Neural cell (in vitro differentiated cells): Measurements from ENCODE around the gene KHDC3L. TPM values are rescaled to one million over a fixed set of nuclear protein-coding genes. Genes with fewer than 3 reads are reported as not detected.

Experiments used
- H2AFZ ChIP-seq: fragments of 200-600, 300-800 bp; sonication (generic), shearing (Covaris generic); 2 replicates; pipeline ENCODE4 v1.6.0; 2014; ENCODE audit warnings: low read depth, mild to moderate bottlenecking, antibody characterized with exemption, low read length, moderate library complexity
- H3F3A ChIP-seq: fragments of 200-600 bp; shearing (Covaris generic); 2 replicates; pipeline ENCODE4 v1.6.1; 2016; ENCODE audit warnings: mild to moderate bottlenecking, moderate library complexity, mixed read lengths, antibody characterized with exemption, low read length; ENCODE audit not compliant: insufficient read depth, poor library complexity, severe bottlenecking
- H3K27ac ChIP-seq: fragments of 200-600, 300-800 bp; sonication (generic), shearing (Covaris generic); 2 replicates; pipeline ENCODE4 v1.5.1; 2014; ENCODE audit warnings: mild to moderate bottlenecking, low read length, moderate library complexity
- H3K27me3 ChIP-seq: fragments of 300-800, 200-600 bp; sonication (generic), shearing (Covaris generic); 2 replicates; pipeline ENCODE4 v1.6.0; 2014; ENCODE audit warnings: mild to moderate bottlenecking, low read depth, low read length, moderate library complexity; ENCODE audit not compliant: insufficient read depth
- H3K36me3 ChIP-seq: fragments of 300-800, 200-600 bp; sonication (generic), shearing (Covaris generic); 2 replicates; pipeline ENCODE4 v1.5.1; 2014; ENCODE audit warnings: mild to moderate bottlenecking, antibody characterized with exemption, low read length, moderate library complexity; ENCODE audit not compliant: insufficient read depth
- H3K4me2 ChIP-seq: fragments of 300-800, 200-600 bp; sonication (generic), shearing (Covaris generic); 2 replicates; pipeline ENCODE4 v1.6.0; 2014; ENCODE audit warnings: mild to moderate bottlenecking, low read length
- H3K4me3 ChIP-seq: fragments of 300-800, 200-600 bp; sonication (generic), shearing (Covaris generic); 2 replicates; pipeline ENCODE4 v1.5.1; 2014; ENCODE audit warnings: mild to moderate bottlenecking, low read length, moderate library complexity
- H3K79me2 ChIP-seq: fragments of 200-600 bp; shearing (Covaris generic); replicated peaks from 2 replicates; pipeline ENCODE4 v1.6.0; 2014; ENCODE audit warnings: mild to moderate bottlenecking, low read length, moderate library complexity; ENCODE audit not compliant: insufficient read depth
- H3K9ac ChIP-seq: fragments of 300-800, 200-600 bp; sonication (generic), shearing (Covaris generic); 2 replicates; pipeline ENCODE4 v1.6.1; 2016; ENCODE audit warnings: mild to moderate bottlenecking, low read length, mixed read lengths
- H3K9me2 ChIP-seq: fragments of 200-600 bp; shearing (Covaris generic); 2 replicates; pipeline ENCODE4 v1.6.1; 2016; ENCODE audit warnings: mild to moderate bottlenecking, low read length, mixed read lengths; ENCODE audit not compliant: insufficient read depth
- H3K9me3 ChIP-seq: fragments of 200-600, 300-800 bp; sonication (generic), shearing (Covaris generic); 2 replicates; pipeline ENCODE4 v1.6.1; 2016; ENCODE audit warnings: mild to moderate bottlenecking, mixed run types, low read length, moderate library complexity, mixed read lengths
- H4K20me1 ChIP-seq: fragments of 200-600 bp; shearing (Covaris generic); 2 replicates; pipeline ENCODE4 v1.6.1; 2016; ENCODE audit warnings: mild to moderate bottlenecking, mixed run types; ENCODE audit not compliant: insufficient read depth
- CTCF ChIP-seq: fragments of 450-650 bp; IDR thresholded peaks from 2 replicates; pipeline ENCODE4 v1.5.1; 2014; ENCODE audit warnings: antibody characterized with exemption, mild to moderate bottlenecking, moderate library complexity; ENCODE audit not compliant: poor library complexity, severe bottlenecking
- EP300 ChIP-seq: fragments of 450-650 bp; conservative IDR thresholded peaks from 2 replicates; pipeline ENCODE4 v1.6.1; 2014; ENCODE audit warnings: antibody characterized with exemption, mild to moderate bottlenecking, moderate library complexity; ENCODE audit not compliant: poor library complexity, severe bottlenecking
- EZH2 ChIP-seq: fragments of 200-600, 300-800 bp; shearing (Covaris generic), sonication (generic); IDR thresholded peaks from 2 replicates; pipeline ENCODE4 v1.6.1; 2014; ENCODE audit warnings: antibody characterized with exemption, low read length, borderline replicate concordance, mild to moderate bottlenecking; ENCODE audit not compliant: insufficient read depth, poor library complexity, severe bottlenecking
- MXI1 ChIP-seq: fragments of 450-650 bp; conservative IDR thresholded peaks from 2 replicates; pipeline ENCODE4 v1.6.1; 2014; ENCODE audit warnings: antibody characterized with exemption, mild to moderate bottlenecking; ENCODE audit not compliant: poor library complexity, severe bottlenecking
- POLR2AphosphoS5 ChIP-seq: IDR thresholded peaks from 2 replicates; pipeline ENCODE4 v1.6.1; 2012
- RAD21 ChIP-seq: fragments of 450-650 bp; conservative IDR thresholded peaks from 2 replicates; pipeline ENCODE4 v1.6.1; 2014; ENCODE audit warnings: antibody characterized with exemption, mild to moderate bottlenecking, moderate library complexity
- REST ChIP-seq: IDR thresholded peaks from 2 replicates; pipeline ENCODE4 v1.6.1; 2012; ENCODE audit warnings: borderline replicate concordance
- SMC3 ChIP-seq: fragments of 450-650 bp; conservative IDR thresholded peaks from 2 replicates; pipeline ENCODE4 v1.6.1; 2014; ENCODE audit warnings: antibody characterized with exemption, mild to moderate bottlenecking, moderate library complexity; ENCODE audit not compliant: poor library complexity
- TAF1 ChIP-seq: IDR thresholded peaks from 2 replicates; pipeline ENCODE4 v1.6.1; 2012; ENCODE audit warnings: low read depth
- polyA plus RNA-seq: library from polyadenylated mRNA; depleted of rRNA; stranded (reverse); fragments of >200 nt; gene quantifications from 2 replicates; pipeline ENCODE4 v1.2.3, GENCODE V29; 2014

The KHDC3L gene
- polyA plus RNA-seq, 1 donor from 2014 or later: not detected

GRCh38 chr6:73340048-73340447 is 22.4 kb upstream of the KHDC3L start:
- Histone ChIP-seq H4K20me1 (no peaks in the 10 kb centered on the region), H3F3A (no peaks in the 10 kb centered on the region)

DNA sequence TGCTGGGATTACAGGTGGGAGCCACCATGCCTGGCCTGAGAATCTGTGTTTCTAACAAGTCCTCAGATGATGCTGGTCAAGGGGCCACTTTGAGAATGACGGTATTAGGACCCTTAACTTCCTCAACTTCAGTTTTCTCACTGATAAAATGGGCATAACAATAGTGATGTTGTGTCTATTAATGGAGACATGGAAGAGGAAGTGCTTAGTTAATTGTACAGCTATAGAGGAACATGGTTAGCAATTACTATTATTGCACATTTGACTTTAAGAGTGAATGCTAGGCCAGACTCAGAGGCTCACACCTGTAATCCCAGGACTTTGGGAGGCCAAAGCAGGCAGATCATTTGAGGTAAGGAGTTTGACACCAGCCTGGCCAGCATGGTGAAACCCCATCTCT is 21.1 kb upstream of the KHDC3L start:
- H3K4me2 ChIP-seq: no peak overlapping the region
- no peaks in the 10 kb centered on the region for H3F3A ChIP-seq
- H2AFZ ChIP-seq: no peak overlapping the region
- no peak overlapping the region for H3K4me3 ChIP-seq
- no peaks in the 10 kb centered on the region for H3K9me3 ChIP-seq
- no peak overlapping the region for H3K27ac ChIP-seq
- H3K27me3 ChIP-seq: no peaks in the 10 kb centered on the region
- H3K9me2 ChIP-seq: no peaks in the 10 kb centered on the region
- H4K20me1 ChIP-seq: no peaks in the 10 kb centered on the region
- H3K79me2 ChIP-seq: no peaks in the 10 kb centered on the region
- no peaks in the 10 kb centered on the region for H3K36me3 ChIP-seq
- no peak overlapping the region for H3K9ac ChIP-seq
- TF ChIP-seq EZH2: no peak
- no peak for TF ChIP-seq RAD21
- TF ChIP-seq MXI1: no peak
- no peak for TF ChIP-seq REST
- no peak for TF ChIP-seq EP300
- TF ChIP-seq CTCF: no peak

More at GRCh38 chr6:73340048-73340447, 22.4 kb upstream of the KHDC3L start:
- H3K9me3 ChIP-seq: no peaks in the 10 kb centered on the region
- no peak overlapping the region for H3K4me3 ChIP-seq
- H3K27me3 ChIP-seq: no peaks in the 10 kb centered on the region
- no peak overlapping the region for H2AFZ ChIP-seq
- no peaks in the 10 kb centered on the region for H3K36me3 ChIP-seq
- no peak overlapping the region for H3K9ac ChIP-seq
- H3K4me2 ChIP-seq: no peak overlapping the region
- no peaks in the 10 kb centered on the region for H3K9me2 ChIP-seq
- no peak for TF ChIP-seq EZH2
- no peak for TF ChIP-seq TAF1
- TF ChIP-seq MXI1: no peak
- no peak for TF ChIP-seq RAD21
- TF ChIP-seq REST: no peak
- no peak for TF ChIP-seq EP300
- no peak for TF ChIP-seq CTCF
- no peak for TF ChIP-seq SMC3
- TF ChIP-seq POLR2AphosphoS5: no peak
- H3K79me2 ChIP-seq: no peaks in the 10 kb centered on the region
- no peak overlapping the region for H3K27ac ChIP-seq
